ENCODE measurements around the gene DST.

DST gene

GRCh38 chr6:56424542-56425083 is 218.1 kb downstream of the DST start:
- no peaks in the 10 kb centered on the region for H3K9me2 ChIP-seq (ENCODE audit: low read depth, low read length)
- H4K20me1 ChIP-seq (ENCODE audit: insufficient read depth, low read length), result no peaks in the 10 kb centered on the region
- no peaks in the 10 kb centered on the region for H3K9me3 ChIP-seq (ENCODE audit: low read length)
- TF ChIP-seq EZH2 (IDR thresholded peaks at IDR 0.05; ENCODE audit: borderline replicate concordance, low read length) (no peak), CTCF (IDR thresholded peaks at IDR 0.05; ENCODE audit: low read length) (no peak)
- no peaks in the 10 kb centered on the region for H3K36me3 ChIP-seq (ENCODE audit: insufficient read depth, low read length)
- no peak overlapping the region for H2AFZ ChIP-seq (ENCODE audit: low read length)
- no peaks in the 10 kb centered on the region for H3K4me1 ChIP-seq (ENCODE audit: insufficient read depth, low read length, severe bottlenecking)
- H3K27ac ChIP-seq (ENCODE audit: low read depth, low read length, poor library complexity, severe bottlenecking), result no peak overlapping the region
- no peak overlapping the region for H3K4me3 ChIP-seq (ENCODE audit: low read depth, low read length, poor library complexity, severe bottlenecking)
- H3K27me3 ChIP-seq (ENCODE audit: insufficient read depth, low read length), result no peaks in the 10 kb centered on the region
- H3K4me2 ChIP-seq (ENCODE audit: low read length), result no peak overlapping the region
- no peaks in the 10 kb centered on the region for H3K79me2 ChIP-seq (ENCODE audit: insufficient read depth, low read length)
- H3F3A ChIP-seq (ENCODE audit: insufficient read depth, low read length), result no peaks in the 10 kb centered on the region
- H3K9ac ChIP-seq (ENCODE audit: low read length), result no peak overlapping the region

DNA sequence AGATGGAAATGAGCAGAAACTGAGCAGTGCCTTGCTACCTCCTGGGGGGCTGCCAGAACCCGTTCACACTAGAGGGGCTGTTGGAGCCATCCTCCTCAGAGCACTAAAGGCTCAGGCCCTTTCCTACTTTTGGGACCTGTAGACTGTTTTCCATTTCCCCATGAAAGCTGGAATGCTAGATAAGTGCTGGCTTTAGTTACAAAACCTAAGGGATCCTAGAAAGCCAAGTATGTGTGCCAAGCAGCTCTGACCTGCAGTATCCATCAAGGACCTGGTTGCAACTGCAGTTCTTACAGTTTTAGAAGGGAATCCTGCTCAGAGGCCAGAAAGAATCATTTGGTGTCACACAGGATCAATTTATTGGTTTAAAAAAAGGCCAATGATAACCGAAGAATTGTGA is 218.6 kb downstream of the DST start:
- Histone ChIP-seq H4K20me1 (ENCODE audit: insufficient read depth, low read length) (no peaks in the 10 kb centered on the region), H3K9ac (ENCODE audit: low read length) (no peak overlapping the region), H3K4me2 (ENCODE audit: low read length) (no peak overlapping the region)

GRCh38 chr6:56420296-56420695 is 222.4 kb downstream of the DST start:
- Histone ChIP-seq H4K20me1 (ENCODE audit: insufficient read depth, low read length) (no peaks in the 10 kb centered on the region), H2AFZ (ENCODE audit: low read length) (no peak overlapping the region), H3K9me3 (ENCODE audit: low read length) (no peaks in the 10 kb centered on the region), H3F3A (ENCODE audit: insufficient read depth, low read length) (no peaks in the 10 kb centered on the region), H3K9me2 (ENCODE audit: low read depth, low read length) (no peaks in the 10 kb centered on the region), H3K36me3 (ENCODE audit: insufficient read depth, low read length) (no peaks in the 10 kb centered on the region), H3K27ac (ENCODE audit: low read depth, low read length, poor library complexity, severe bottlenecking) (no peak overlapping the region), H3K27me3 (ENCODE audit: insufficient read depth, low read length) (no peaks in the 10 kb centered on the region), H3K4me2 (ENCODE audit: low read length) (no peak overlapping the region), H3K4me1 (ENCODE audit: insufficient read depth, low read length, severe bottlenecking) (no peaks in the 10 kb centered on the region), H3K4me3 (ENCODE audit: low read depth, low read length, poor library complexity, severe bottlenecking) (no peak overlapping the region), H3K9ac (ENCODE audit: low read length) (no peak overlapping the region), H3K79me2 (ENCODE audit: insufficient read depth, low read length) (no peaks in the 10 kb centered on the region)
- no peak for TF ChIP-seq CTCF (IDR thresholded peaks at IDR 0.05; ENCODE audit: low read length)
- no peak for TF ChIP-seq EZH2 (IDR thresholded peaks at IDR 0.05; ENCODE audit: borderline replicate concordance, low read length)

More for the DNA sequence above, 218.6 kb downstream of the DST start:
- no peaks in the 10 kb centered on the region for H3K9me3 ChIP-seq (ENCODE audit: low read length)
- no peaks in the 10 kb centered on the region for H3K79me2 ChIP-seq (ENCODE audit: insufficient read depth, low read length)
- no peaks in the 10 kb centered on the region for H3F3A ChIP-seq (ENCODE audit: insufficient read depth, low read length)
- no peaks in the 10 kb centered on the region for H3K36me3 ChIP-seq (ENCODE audit: insufficient read depth, low read length)
- TF ChIP-seq CTCF (IDR thresholded peaks at IDR 0.05; ENCODE audit: low read length) (no peak), EZH2 (IDR thresholded peaks at IDR 0.05; ENCODE audit: borderline replicate concordance, low read length) (no peak)
- no peak overlapping the region for H2AFZ ChIP-seq (ENCODE audit: low read length)
- H3K27ac ChIP-seq (ENCODE audit: low read depth, low read length, poor library complexity, severe bottlenecking), result no peak overlapping the region
- no peak overlapping the region for H3K4me3 ChIP-seq (ENCODE audit: low read depth, low read length, poor library complexity, severe bottlenecking)
- no peaks in the 10 kb centered on the region for H3K27me3 ChIP-seq (ENCODE audit: insufficient read depth, low read length)
- no peaks in the 10 kb centered on the region for H3K4me1 ChIP-seq (ENCODE audit: insufficient read depth, low read length, severe bottlenecking)
- H3K9me2 ChIP-seq (ENCODE audit: low read depth, low read length), result no peaks in the 10 kb centered on the region
